ENCODE results near the gene RSU1.

GRCh38 chr10:16803464-16803863 is 13.8 kb downstream of the RSU1 start:
- TF ChIP-seq ZFX (IDR thresholded peaks at IDR 0.05), result no peak
- TF ChIP-seq CTCF (conservative IDR thresholded peaks at IDR 0.05), result no peak

All from C4-2B (cell line).